Mesothelial cell of epicardium (in vitro differentiated cells): Measurements from ENCODE around the gene DPH2. TPM values are rescaled to one million over a fixed set of nuclear protein-coding genes. Genes with fewer than 3 reads are reported as not detected.

Source experiments
- DNase-seq, 2 experiments: peaks; one replicate each; pipeline ENCODE4 v3.0.0; 2021; ENCODE audit warnings: low spot score in 2 of 2; ENCODE audit not compliant: unreplicated experiment in 2 of 2
- H3K27ac Mint-ChIP-seq: 2 replicates; pipeline ENCODE4 v1.8.0; 2021; ENCODE audit warnings: mixed read lengths
- H3K27me3 Mint-ChIP-seq: 2 replicates; pipeline ENCODE4 v1.8.0; 2021; ENCODE audit warnings: low read depth, mixed read lengths
- H3K36me3 Mint-ChIP-seq: 2 replicates; pipeline ENCODE4 v1.8.0; 2021; ENCODE audit warnings: mixed read lengths
- H3K4me1 Mint-ChIP-seq: 2 replicates; pipeline ENCODE4 v1.8.0; 2021; ENCODE audit warnings: mixed read lengths
- H3K4me3 Mint-ChIP-seq: 2 replicates; pipeline ENCODE4 v1.8.0; 2021; ENCODE audit warnings: mild to moderate bottlenecking, moderate library complexity, mixed read lengths
- H3K9me3 Mint-ChIP-seq: 2 replicates; pipeline ENCODE4 v1.8.0; 2021; ENCODE audit warnings: mixed read lengths
- CTCF ChIP-seq: fragments of 200-600 bp; sonication (generic); IDR thresholded peaks from one replicate; pipeline ENCODE4 v1.5.0; 2021; ENCODE audit warnings: antibody characterized with exemption; ENCODE audit not compliant: unreplicated experiment
- total RNA-seq: library from RNA; stranded (reverse); gene quantifications from 3 replicates; pipeline ENCODE4 v1.2.1, GENCODE V29; 2021

DPH2 gene
- total RNA-seq, 1 donor from 2014 or later: 24.1 TPM

- DNase-seq: no peak
- Mint-ChIP-seq H3K9me3 (no peaks in the 10 kb centered on the region), H3K4me3 (no peak overlapping the region), H3K27me3 (no peaks in the 10 kb centered on the region), H3K27ac (no peak overlapping the region), H3K36me3 (peaks cover 6% of the 10 kb centered on the region), H3K4me1 (no peaks in the 10 kb centered on the region)
- no peak for TF ChIP-seq CTCF
Observed at GRCh38 chr1:43998000-43998378, 28.2 kb downstream of the DPH2 start.

- peaks cover 6% of the 10 kb centered on the region for H3K36me3 Mint-ChIP-seq
- H3K27ac Mint-ChIP-seq: no peak overlapping the region
- TF ChIP-seq CTCF: no peak
- H3K4me3 Mint-ChIP-seq: no peak overlapping the region
- no peaks in the 10 kb centered on the region for H3K9me3 Mint-ChIP-seq
- no peaks in the 10 kb centered on the region for H3K4me1 Mint-ChIP-seq
- DNase-seq: no peak
- no peaks in the 10 kb centered on the region for H3K27me3 Mint-ChIP-seq
Observed at GRCh38 chr1:43999455-43999854, 29.6 kb downstream of the DPH2 start.

- Mint-ChIP-seq H3K36me3 (peaks cover 6% of the 10 kb centered on the region), H3K27me3 (no peaks in the 10 kb centered on the region), H3K4me3 (no peak overlapping the region), H3K27ac (no peak overlapping the region), H3K9me3 (no peaks in the 10 kb centered on the region), H3K4me1 (no peaks in the 10 kb centered on the region)
- no peak for DNase-seq
- TF ChIP-seq CTCF: no peak
Observed at GRCh38 chr1:44000122-44000665, 30.4 kb downstream of the DPH2 start.

GRCh38 chr1:44002165-44002564 is 32.4 kb downstream of the DPH2 start:
- no peak for DNase-seq
- H3K4me1 Mint-ChIP-seq: no peaks in the 10 kb centered on the region
- no peaks in the 10 kb centered on the region for H3K9me3 Mint-ChIP-seq
- H3K27ac Mint-ChIP-seq: no peak overlapping the region
- H3K27me3 Mint-ChIP-seq: no peaks in the 10 kb centered on the region
- H3K4me3 Mint-ChIP-seq: no peak overlapping the region
- peaks cover 6% of the 10 kb centered on the region for H3K36me3 Mint-ChIP-seq
- no peak for TF ChIP-seq CTCF

GRCh38 chr1:44002606-44003157 is 32.9 kb downstream of the DPH2 start:
- Mint-ChIP-seq H3K27ac (no peak overlapping the region), H3K27me3 (no peaks in the 10 kb centered on the region), H3K4me3 (no peak overlapping the region), H3K9me3 (no peaks in the 10 kb centered on the region), H3K4me1 (no peaks in the 10 kb centered on the region), H3K36me3 (peaks cover 6% of the 10 kb centered on the region)
- DNase-seq: no peak
- TF ChIP-seq CTCF: peak; percentile 57

GRCh38 chr1:44008259-44008658 is 38.4 kb downstream of the DPH2 start:
- Mint-ChIP-seq H3K9me3 (no peaks in the 10 kb centered on the region), H3K4me3 (no peak overlapping the region), H3K36me3 (peaks cover 9% of the 10 kb centered on the region), H3K27me3 (no peaks in the 10 kb centered on the region), H3K27ac (no peak overlapping the region), H3K4me1 (peaks cover 7% of the 10 kb centered on the region)
- no peak for DNase-seq
- TF ChIP-seq CTCF: no peak
